HG03432 (cell line): Measurements from ENCODE around the gene WDR37.

Experiments used
- ATAC-seq: cut with Tn5 transposase; IDR thresholded peaks from one replicate; pipeline ENCODE4 v1.9.1; 2021; ENCODE audit warnings: mild to moderate bottlenecking, moderate library complexity; ENCODE audit not compliant: unreplicated experiment

Gene WDR37

DNA sequence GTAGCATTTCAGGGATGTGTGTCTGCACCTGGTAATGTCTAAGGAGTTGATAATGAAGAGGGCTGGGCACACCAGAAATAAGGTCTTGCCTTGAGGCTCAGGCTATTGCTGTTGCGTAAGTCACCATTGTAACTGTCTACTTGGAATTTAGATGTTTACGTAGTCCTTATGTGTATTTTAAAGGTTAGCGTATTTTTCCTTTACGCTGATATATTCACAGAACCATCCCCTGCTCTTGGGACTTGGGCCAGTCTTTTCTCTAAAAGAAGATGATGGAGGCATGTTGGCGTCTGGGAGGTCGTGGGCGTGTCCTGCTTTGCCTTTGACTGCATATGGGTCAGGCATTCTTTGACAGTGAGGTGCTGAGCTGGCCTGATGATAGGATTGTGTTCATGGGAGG lies 14.7 kb downstream of the WDR37 start:
- no peak for ATAC-seq

- no peak for ATAC-seq
These were observed 18.0 kb downstream of the WDR37 start for GRCh38 chr10:1074052-1074747.

DNA sequence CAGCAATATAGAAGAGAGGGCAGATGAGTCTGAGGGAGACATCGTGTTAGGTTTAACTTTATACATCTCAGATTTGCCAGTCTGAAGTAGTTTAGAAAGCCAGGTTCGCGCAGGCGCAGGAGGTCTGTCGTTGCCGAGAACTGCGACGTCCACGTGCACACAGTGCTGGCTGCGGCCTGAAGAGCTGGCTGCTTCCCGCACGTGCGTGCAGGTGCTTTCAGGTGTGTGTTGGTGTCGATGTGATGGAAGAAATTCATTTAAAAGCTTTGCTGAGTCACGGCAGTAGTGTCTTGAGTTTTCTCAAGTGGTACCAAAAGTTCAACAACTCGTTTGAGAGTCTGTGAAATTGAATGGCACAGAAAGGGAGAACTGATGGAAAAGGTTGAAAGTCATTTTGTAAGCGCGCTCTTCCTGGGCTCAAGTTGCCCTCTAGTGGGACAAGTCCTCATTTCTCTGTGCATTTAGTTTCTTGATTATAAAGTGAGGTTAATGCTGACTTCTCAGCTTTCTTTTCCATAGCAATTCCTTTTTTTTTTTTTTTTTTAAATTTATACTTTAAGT lies 18.6 kb downstream of the WDR37 start:
- no peak for ATAC-seq

- ATAC-seq, result no peak
These were observed 22.5 kb downstream of the WDR37 start for GRCh38 chr10:1078668-1079067.

- no peak for ATAC-seq
These were observed 27.4 kb downstream of the WDR37 start for GRCh38 chr10:1083581-1083980.

DNA sequence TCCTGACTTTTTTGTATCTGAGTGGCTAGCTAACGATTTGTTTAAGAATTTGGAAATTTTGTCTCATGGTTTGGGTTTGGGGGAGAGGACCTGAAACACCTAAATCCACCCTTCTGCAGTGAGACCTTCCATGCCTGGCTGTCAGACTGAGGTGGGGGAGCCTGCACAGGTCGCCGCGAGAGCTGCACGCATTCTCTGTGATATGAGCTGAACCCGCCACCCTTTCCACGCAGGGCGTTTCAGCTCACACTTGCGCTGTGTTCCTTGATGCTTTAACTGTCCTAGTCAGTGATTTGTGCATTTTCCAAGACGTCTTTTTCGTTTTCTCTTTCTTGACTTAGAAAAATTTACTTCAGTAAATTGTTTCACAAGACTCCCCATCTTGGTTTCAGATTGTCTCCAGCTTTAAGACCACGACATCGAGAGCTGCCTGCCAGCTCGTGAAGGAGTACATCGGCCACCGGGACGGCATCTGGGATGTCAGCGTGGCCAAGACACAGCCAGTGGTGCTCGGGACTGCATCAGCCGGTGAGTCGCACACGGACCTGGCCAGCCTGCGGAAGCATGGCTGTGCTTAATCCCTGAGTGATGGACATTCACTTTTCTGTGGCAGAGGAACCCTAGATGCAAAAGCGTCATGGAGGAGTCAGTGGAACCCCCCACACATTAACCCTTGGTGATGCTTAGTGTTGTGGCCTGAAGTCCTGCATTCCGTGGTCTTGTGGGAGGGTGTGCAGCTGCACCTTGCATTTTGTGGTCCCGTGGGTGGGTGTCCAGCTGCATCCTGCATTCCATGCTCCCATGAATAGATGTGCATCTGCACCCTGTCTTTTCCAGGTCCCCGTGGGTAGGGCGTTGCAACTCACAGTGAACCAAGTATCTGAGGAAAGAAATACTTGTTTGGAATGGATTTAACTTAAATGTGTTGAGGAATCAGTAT lies 28.1 kb downstream of the WDR37 start:
- no peak for ATAC-seq

DNA sequence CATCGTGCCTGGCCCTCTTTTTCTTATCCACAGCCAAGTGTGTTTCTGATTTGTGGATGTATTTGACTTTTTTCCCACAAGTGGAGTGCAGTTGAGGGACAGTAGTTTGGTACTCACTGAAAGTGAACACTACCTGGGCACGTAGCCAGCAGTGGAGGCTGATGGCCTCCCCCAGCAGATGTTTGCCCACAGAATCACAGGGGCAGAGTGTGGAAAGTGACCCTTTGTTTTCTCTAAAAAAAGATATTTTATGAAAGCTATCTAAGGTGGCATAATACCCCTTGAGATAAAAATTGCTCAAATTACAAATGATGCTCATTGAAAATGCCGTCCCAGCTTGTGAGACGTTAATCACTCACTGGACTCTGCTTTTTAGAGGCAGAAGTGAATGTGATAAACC lies 29.1 kb downstream of the WDR37 start:
- no peak for ATAC-seq

- ATAC-seq, result no peak
These were observed 30.6 kb downstream of the WDR37 start for GRCh38 chr10:1086787-1087186.

DNA sequence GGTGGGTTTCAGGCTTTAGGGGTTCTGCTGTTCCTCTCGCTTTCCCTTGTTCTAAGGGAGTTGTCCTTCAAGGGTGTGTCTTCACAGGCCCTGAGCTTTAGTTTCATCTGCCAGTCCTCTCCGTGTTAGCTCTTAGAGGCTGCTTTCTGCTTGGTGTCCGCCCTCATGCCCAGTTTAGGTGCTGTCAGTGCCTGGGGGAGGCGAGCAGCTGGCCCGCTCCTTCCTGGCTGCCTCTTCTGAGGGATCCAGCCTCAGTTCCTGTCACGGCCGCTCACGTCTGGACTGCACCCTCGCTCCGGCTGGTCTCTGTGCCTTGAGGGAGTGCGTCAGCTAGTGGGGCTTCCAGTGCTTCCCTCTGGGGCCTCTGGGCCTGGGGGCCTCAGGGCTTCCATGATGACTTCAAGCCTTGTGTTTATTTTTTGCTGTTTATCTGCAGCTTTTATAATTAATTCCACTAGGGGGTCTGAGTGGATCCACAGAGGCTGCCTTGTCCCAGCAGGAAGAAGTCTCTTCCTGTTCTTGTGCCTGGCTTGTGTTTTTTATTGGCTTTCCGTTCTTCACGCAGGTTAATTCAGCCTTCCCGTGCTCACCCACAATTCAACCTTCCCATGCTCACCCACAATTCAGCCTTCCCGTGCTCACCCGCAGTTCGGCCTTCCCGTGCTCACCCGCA lies 33.0 kb downstream of the WDR37 start:
- no peak for ATAC-seq

DNA sequence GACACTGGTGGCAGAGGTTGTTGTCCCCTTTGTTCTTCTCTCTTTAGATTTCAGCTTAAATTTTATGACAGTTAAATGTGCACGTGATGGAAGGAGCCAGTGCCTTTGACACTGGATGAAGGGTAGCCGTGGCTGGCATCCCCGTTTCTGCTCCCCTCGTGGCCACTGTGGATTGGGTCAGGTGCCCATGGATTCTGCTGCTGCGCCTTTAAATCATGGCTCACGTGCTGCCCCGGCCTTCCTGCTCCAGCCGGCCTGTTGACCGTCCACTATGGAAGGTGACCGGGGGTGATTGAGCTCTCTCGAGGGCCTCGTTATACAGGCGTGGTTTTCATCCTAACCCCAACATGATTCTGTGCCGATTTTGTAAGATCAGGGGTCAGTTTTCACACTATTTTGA lies 34.5 kb downstream of the WDR37 start:
- no peak for ATAC-seq

- no peak for ATAC-seq
These were observed 37.5 kb downstream of the WDR37 start for GRCh38 chr10:1093696-1094095.

DNA sequence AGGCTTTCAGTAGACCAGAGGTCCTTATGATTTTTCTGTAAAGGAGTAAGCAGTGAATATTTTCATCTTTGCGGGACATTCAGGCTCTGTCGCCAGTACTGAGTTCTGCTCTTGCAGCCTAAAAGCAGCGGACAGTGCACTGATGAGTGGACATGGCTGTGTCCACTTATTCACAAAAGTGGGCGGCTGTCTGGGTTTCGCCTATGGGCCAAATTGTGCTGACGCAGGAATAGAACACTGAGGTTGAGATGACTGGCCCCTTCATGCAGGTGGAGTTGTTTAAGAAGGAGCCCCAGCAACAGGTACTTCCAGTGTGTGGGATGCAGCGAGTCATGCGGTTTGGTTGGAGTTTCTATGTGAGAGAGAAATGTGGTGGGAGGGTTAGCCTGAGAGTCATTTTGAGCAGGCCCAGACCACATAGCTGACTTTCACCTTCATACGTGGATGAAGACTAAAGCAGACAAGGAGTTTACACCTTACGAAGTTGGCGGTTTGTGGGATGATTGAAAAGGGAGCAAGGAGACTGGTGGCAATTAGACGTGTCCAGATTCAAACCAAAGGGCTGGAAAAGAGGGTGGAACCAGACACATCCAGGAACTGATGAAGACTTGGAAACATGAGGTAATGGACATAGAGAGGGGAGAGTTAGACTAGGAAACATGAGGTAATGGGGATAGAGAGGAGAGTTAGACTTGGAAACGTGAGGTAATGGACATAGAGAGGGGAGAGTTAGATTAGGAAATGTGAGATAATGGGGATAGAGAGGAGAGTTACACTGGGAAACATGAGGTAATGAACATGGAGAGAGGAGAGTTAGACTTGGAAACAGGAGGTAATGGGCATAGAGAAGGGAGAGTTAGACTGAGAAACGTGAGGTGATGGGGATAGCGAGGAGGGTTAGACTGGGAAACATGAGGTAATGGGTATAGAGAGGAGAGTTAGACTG lies 38.2 kb downstream of the WDR37 start:
- no peak for ATAC-seq

- ATAC-seq, result no peak
These were observed 39.3 kb downstream of the WDR37 start for GRCh38 chr10:1095498-1095897.

DNA sequence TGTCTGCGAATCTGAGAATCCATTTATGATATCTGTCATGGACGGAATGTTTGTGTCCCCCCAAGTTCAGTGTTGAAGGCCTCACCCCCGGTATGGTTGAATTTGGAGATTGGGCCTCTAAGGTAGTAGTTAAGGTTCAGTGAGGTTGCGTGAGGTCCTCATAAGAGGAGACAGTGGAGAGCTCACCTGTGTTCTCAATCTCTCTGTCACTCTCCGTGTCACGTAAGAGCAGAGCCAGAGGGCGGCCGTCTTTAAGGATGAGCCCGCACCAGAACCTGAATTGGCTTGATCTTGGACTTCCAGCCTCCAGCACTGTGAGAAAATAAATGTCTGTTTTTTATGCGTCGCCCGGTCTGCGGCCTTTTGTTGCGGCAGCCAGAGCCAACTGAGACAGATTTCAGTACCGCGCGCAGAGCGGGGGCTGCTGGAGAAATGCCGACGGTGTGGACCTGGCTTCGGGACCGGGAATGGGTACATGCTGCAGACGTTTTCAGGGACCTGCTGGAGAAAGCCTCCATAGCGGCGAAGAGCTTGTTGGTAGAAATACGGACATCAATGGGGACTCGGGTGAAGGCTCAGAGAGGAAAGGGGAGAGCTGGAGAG lies 40.2 kb downstream of the WDR37 start:
- ATAC-seq, result no peak

- ATAC-seq, result no peak
These were observed 41.3 kb downstream of the WDR37 start for GRCh38 chr10:1097436-1097835.

GRCh38 chr10:1100143-1100542 lies 44.0 kb downstream of the WDR37 start:
- no peak for ATAC-seq

DNA sequence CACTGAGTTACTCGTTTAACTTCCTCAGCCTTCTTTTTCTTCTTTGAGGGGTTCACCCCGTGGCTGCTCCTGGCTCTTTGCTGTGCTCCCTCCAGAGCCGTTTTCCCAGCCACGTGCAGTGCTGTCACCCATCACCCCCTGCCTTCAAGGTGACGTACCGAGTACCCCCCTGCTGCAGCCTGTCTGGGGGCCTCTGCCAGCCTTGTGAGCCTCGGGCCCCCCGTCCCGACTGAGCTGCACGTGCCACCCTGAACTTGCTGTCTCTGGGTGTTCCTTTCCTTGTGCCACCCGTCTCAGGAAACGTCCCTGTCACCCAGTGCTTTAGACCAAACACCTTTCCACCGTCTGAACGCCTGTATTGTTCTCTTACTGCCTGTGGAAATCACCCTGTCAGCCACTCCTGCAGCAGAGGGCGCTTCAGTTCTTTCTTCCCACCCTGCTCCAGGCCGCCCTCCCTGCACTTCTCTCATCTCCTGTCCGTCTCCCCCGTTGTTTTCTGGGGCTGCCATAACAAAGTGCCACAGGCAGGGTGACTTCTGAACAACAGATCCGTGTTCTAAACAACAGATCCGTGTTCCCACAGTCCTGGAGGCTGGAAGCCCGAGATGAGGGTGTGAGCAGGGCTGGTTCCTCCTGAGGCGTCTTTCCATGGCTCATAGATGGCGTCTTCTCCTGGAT lies 44.6 kb downstream of the WDR37 start:
- ATAC-seq, result no peak

DNA sequence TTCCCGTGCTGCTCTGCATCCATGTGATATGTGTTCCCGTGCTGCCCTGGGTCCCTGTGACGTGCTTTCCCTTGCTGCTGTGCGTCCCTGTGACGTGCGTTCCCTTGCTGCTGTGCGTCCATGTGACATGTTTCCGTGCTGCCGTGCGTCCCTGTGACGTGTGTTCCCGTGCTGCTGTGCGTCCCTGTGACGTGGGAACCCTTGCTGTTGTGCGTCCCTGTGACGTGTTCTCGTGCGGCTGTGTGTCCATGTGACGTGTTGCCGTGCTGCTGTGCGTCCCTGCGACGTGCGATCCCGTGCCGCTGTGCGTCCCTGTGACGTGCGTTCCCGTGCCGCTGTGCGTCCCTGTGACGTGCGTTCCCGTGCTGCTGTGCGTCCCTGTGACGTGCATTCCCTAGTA lies 45.8 kb downstream of the WDR37 start:
- ATAC-seq, result no peak

DNA sequence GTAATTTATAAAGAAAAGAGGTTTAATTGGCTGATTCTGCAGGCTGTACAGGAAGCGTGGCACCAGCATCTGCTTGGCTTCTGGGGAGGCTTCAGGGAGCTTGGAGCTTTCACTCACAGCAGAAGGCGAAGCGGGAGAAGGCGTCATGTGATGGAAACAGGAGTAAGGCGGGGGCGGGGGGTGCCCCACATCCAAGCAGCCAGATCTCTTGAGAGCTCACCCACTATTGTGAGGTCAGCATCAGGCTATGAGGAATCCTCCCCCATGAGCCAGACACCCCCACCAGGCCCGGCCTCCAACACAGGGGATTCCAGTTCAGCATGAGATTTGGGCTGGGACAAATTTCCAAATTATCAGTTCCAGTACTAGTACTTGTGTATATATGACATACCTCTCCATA lies 46.2 kb downstream of the WDR37 start:
- ATAC-seq, result no peak
